WTC11 (cell line): Measurements from ENCODE around the gene CLPTM1L. TPM values are rescaled to one million over a fixed set of nuclear protein-coding genes. Genes with fewer than 3 reads are reported as not detected.

ENCODE experiments used
- ATF1 ChIP-seq: sonication (generic); formaldehyde crosslinking; IDR thresholded peaks from 2 replicates; pipeline ENCODE4 v1.8.1; 2023; ENCODE audit warnings: mild to moderate bottlenecking, moderate library complexity, missing genetic modification reagents
- CBFB ChIP-seq: sonication (generic); formaldehyde crosslinking; IDR thresholded peaks from 2 replicates; pipeline ENCODE4 v1.8.1; 2022; ENCODE audit warnings: mild to moderate bottlenecking, low read depth, missing genetic modification reagents
- ELF4 ChIP-seq: sonication (generic); formaldehyde crosslinking; IDR thresholded peaks from 2 replicates; pipeline ENCODE4 v1.8.1; 2022; ENCODE audit warnings: low read depth, mild to moderate bottlenecking, moderate library complexity, missing genetic modification reagents
- FOXK1 ChIP-seq: sonication (generic); formaldehyde crosslinking; IDR thresholded peaks from 2 replicates; pipeline ENCODE4 v1.8.0; 2022; ENCODE audit warnings: mild to moderate bottlenecking, moderate library complexity, missing genetic modification reagents
- NR1H2 ChIP-seq: sonication (generic); formaldehyde crosslinking; IDR thresholded peaks from 2 replicates; pipeline ENCODE4 v1.9.0; 2021; ENCODE audit warnings: mild to moderate bottlenecking, moderate library complexity, missing genetic modification reagents
- RELA ChIP-seq: sonication (generic); formaldehyde crosslinking; IDR thresholded peaks from 2 replicates; pipeline ENCODE4 v1.8.1; 2022; ENCODE audit warnings: missing genetic modification reagents, mild to moderate bottlenecking, borderline replicate concordance
- RORB ChIP-seq: fragments of 250-450 bp; sonication (Bioruptor Pico); IDR thresholded peaks from 2 replicates; pipeline ENCODE4 v1.9.0; 2021; ENCODE audit warnings: mild to moderate bottlenecking
- SOX15 ChIP-seq: fragments of 250-450 bp; sonication (Bioruptor Pico); IDR thresholded peaks from 2 replicates; pipeline ENCODE4 v1.9.0; 2021; ENCODE audit warnings: mild to moderate bottlenecking
- SP1 ChIP-seq: sonication (generic); formaldehyde crosslinking; conservative IDR thresholded peaks from 2 replicates; pipeline ENCODE4 v1.8.1; 2022; ENCODE audit warnings: missing genetic modification reagents
- TEAD4 ChIP-seq: sonication (generic); formaldehyde crosslinking; IDR thresholded peaks from 2 replicates; pipeline ENCODE4 v1.8.0; 2022; ENCODE audit warnings: mild to moderate bottlenecking, missing genetic modification reagents
- ZNF121 ChIP-seq: sonication (generic); formaldehyde crosslinking; IDR thresholded peaks from 2 replicates; pipeline ENCODE4 v1.8.0; 2023; ENCODE audit warnings: missing genetic modification reagents
- ZNF232 ChIP-seq: sonication (generic); formaldehyde crosslinking; IDR thresholded peaks from 2 replicates; pipeline ENCODE4 v1.8.0; 2022; ENCODE audit warnings: mild to moderate bottlenecking, missing genetic modification reagents
- ZNF416 ChIP-seq: fragments of 250-450 bp; sonication (Bioruptor Pico); IDR thresholded peaks from 2 replicates; pipeline ENCODE4 v1.9.0; 2021; ENCODE audit warnings: mild to moderate bottlenecking, inconsistent platforms
- ZNF423 ChIP-seq: fragments of 250-450 bp; sonication (Bioruptor Pico); IDR thresholded peaks from 2 replicates; pipeline ENCODE4 v2.1.2; 2022; ENCODE audit warnings: mild to moderate bottlenecking, moderate library complexity
- total RNA-seq: library from RNA; stranded (reverse); gene quantifications from 3 replicates; pipeline ENCODE4 v1.2.3, GENCODE V29; 2021
- TF ChIP-seq, protein P1 (sequence below): sonication (generic); formaldehyde crosslinking; conservative IDR thresholded peaks from 2 replicates; pipeline ENCODE4 v1.8.1; 2022; ENCODE audit warnings: mild to moderate bottlenecking, missing genetic modification reagents
- TF ChIP-seq, protein P2 (sequence below): sonication (generic); formaldehyde crosslinking; IDR thresholded peaks from 2 replicates; pipeline ENCODE4 v1.8.0; 2023; ENCODE audit warnings: missing genetic modification reagents, mild to moderate bottlenecking, borderline replicate concordance
- TF ChIP-seq, protein P3 (sequence below): sonication (generic); formaldehyde crosslinking; IDR thresholded peaks from 2 replicates; pipeline ENCODE4 v1.8.0; 2023; ENCODE audit warnings: missing genetic modification reagents
- TF ChIP-seq, protein P4 (sequence below): sonication (generic); formaldehyde crosslinking; IDR thresholded peaks from 2 replicates; pipeline ENCODE4 v1.8.1; 2022; ENCODE audit warnings: low read depth, mild to moderate bottlenecking, moderate library complexity, missing genetic modification reagents, borderline replicate concordance
- TF ChIP-seq, protein P5 (sequence below): sonication (generic); formaldehyde crosslinking; IDR thresholded peaks from 2 replicates; pipeline ENCODE4 v1.8.1; 2022; ENCODE audit warnings: missing genetic modification reagents, borderline replicate concordance
- TF ChIP-seq, protein P6 (sequence below): sonication (generic); formaldehyde crosslinking; IDR thresholded peaks from 2 replicates; pipeline ENCODE4 v1.8.0; 2022; ENCODE audit warnings: mild to moderate bottlenecking, missing genetic modification reagents
- TF ChIP-seq, protein P7 (sequence below): sonication (generic); formaldehyde crosslinking; IDR thresholded peaks from 2 replicates; pipeline ENCODE4 v1.8.1; 2023; ENCODE audit warnings: mild to moderate bottlenecking, missing genetic modification reagents, moderate library complexity
- TF ChIP-seq, protein P8 (sequence below): sonication (generic); formaldehyde crosslinking; IDR thresholded peaks from 2 replicates; pipeline ENCODE4 v1.8.1; 2023; ENCODE audit warnings: mild to moderate bottlenecking, missing genetic modification reagents, borderline replicate concordance
- TF ChIP-seq, protein P9 (sequence below): sonication (generic); formaldehyde crosslinking; IDR thresholded peaks from 2 replicates; pipeline ENCODE4 v1.8.1; 2022; ENCODE audit warnings: mild to moderate bottlenecking, missing genetic modification reagents, moderate library complexity, borderline replicate concordance

The CLPTM1L gene
- total RNA-seq, 1 experiment from 2014 or later: 92.8 TPM

DNA sequence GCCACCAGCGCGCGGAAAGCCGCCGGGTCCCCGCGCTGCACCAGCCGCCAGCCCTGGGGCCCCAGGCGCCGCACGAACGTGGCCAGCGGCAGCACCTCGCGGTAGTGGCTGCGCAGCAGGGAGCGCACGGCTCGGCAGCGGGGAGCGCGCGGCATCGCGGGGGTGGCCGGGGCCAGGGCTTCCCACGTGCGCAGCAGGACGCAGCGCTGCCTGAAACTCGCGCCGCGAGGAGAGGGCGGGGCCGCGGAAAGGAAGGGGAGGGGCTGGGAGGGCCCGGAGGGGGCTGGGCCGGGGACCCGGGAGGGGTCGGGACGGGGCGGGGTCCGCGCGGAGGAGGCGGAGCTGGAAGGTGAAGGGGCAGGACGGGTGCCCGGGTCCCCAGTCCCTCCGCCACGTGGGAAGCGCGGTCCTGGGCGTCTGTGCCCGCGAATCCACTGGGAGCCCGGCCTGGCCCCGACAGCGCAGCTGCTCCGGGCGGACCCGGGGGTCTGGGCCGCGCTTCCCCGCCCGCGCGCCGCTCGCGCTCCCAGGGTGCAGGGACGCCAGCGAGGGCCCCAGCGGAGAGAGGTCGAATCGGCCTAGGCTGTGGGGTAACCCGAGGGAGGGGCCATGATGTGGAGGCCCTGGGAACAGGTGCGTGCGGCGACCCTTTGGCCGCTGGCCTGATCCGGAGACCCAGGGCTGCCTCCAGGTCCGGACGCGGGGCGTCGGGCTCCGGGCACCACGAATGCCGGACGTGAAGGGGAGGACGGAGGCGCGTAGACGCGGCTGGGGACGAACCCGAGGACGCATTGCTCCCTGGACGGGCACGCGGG is 49.9 kb downstream of the CLPTM1L start, which contains the start of gene TERT (continued):
- TF ChIP-seq, protein P1, sequence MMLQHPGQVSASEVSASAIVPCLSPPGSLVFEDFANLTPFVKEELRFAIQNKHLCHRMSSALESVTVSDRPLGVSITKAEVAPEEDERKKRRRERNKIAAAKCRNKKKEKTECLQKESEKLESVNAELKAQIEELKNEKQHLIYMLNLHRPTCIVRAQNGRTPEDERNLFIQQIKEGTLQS: no peak
- no peak for TF ChIP-seq NR1H2 (CRISPR knock-in tag)
- TF ChIP-seq, protein P2, sequence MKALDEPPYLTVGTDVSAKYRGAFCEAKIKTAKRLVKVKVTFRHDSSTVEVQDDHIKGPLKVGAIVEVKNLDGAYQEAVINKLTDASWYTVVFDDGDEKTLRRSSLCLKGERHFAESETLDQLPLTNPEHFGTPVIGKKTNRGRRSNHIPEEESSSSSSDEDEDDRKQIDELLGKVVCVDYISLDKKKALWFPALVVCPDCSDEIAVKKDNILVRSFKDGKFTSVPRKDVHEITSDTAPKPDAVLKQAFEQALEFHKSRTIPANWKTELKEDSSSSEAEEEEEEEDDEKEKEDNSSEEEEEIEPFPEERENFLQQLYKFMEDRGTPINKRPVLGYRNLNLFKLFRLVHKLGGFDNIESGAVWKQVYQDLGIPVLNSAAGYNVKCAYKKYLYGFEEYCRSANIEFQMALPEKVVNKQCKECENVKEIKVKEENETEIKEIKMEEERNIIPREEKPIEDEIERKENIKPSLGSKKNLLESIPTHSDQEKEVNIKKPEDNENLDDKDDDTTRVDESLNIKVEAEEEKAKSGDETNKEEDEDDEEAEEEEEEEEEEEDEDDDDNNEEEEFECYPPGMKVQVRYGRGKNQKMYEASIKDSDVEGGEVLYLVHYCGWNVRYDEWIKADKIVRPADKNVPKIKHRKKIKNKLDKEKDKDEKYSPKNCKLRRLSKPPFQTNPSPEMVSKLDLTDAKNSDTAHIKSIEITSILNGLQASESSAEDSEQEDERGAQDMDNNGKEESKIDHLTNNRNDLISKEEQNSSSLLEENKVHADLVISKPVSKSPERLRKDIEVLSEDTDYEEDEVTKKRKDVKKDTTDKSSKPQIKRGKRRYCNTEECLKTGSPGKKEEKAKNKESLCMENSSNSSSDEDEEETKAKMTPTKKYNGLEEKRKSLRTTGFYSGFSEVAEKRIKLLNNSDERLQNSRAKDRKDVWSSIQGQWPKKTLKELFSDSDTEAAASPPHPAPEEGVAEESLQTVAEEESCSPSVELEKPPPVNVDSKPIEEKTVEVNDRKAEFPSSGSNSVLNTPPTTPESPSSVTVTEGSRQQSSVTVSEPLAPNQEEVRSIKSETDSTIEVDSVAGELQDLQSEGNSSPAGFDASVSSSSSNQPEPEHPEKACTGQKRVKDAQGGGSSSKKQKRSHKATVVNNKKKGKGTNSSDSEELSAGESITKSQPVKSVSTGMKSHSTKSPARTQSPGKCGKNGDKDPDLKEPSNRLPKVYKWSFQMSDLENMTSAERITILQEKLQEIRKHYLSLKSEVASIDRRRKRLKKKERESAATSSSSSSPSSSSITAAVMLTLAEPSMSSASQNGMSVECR (CRISPR knock-in tag): peak; percentile 15; the same call in 1 of the 2 replicates
- no peak for TF ChIP-seq SOX15 (CRISPR knock-in tag)
- TF ChIP-seq RELA (CRISPR knock-in tag): peak; percentile 40; the same call in 1 of the 2 replicates
- TF ChIP-seq, protein P3, sequence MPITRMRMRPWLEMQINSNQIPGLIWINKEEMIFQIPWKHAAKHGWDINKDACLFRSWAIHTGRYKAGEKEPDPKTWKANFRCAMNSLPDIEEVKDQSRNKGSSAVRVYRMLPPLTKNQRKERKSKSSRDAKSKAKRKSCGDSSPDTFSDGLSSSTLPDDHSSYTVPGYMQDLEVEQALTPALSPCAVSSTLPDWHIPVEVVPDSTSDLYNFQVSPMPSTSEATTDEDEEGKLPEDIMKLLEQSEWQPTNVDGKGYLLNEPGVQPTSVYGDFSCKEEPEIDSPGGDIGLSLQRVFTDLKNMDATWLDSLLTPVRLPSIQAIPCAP (CRISPR knock-in tag): no peak; the same call in 1 of the 2 replicates
- no peak; the same call in 1 of the 2 replicates for TF ChIP-seq FOXK1
- no peak for TF ChIP-seq RORB (CRISPR knock-in tag)
- TF ChIP-seq, protein P4, sequence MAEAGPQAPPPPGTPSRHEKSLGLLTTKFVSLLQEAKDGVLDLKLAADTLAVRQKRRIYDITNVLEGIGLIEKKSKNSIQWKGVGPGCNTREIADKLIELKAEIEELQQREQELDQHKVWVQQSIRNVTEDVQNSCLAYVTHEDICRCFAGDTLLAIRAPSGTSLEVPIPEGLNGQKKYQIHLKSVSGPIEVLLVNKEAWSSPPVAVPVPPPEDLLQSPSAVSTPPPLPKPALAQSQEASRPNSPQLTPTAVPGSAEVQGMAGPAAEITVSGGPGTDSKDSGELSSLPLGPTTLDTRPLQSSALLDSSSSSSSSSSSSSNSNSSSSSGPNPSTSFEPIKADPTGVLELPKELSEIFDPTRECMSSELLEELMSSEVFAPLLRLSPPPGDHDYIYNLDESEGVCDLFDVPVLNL (CRISPR knock-in tag): no peak; the same call in 1 of the 2 replicates
- TF ChIP-seq, protein P5, sequence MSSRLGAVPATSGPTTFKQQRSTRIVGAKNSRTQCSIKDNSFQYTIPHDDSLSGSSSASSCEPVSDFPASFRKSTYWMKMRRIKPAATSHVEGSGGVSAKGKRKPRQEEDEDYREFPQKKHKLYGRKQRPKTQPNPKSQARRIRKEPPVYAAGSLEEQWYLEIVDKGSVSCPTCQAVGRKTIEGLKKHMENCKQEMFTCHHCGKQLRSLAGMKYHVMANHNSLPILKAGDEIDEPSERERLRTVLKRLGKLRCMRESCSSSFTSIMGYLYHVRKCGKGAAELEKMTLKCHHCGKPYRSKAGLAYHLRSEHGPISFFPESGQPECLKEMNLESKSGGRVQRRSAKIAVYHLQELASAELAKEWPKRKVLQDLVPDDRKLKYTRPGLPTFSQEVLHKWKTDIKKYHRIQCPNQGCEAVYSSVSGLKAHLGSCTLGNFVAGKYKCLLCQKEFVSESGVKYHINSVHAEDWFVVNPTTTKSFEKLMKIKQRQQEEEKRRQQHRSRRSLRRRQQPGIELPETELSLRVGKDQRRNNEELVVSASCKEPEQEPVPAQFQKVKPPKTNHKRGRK: no peak
- TF ChIP-seq, protein P6, sequence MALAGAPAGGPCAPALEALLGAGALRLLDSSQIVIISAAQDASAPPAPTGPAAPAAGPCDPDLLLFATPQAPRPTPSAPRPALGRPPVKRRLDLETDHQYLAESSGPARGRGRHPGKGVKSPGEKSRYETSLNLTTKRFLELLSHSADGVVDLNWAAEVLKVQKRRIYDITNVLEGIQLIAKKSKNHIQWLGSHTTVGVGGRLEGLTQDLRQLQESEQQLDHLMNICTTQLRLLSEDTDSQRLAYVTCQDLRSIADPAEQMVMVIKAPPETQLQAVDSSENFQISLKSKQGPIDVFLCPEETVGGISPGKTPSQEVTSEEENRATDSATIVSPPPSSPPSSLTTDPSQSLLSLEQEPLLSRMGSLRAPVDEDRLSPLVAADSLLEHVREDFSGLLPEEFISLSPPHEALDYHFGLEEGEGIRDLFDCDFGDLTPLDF: no peak
- TF ChIP-seq, protein P7, sequence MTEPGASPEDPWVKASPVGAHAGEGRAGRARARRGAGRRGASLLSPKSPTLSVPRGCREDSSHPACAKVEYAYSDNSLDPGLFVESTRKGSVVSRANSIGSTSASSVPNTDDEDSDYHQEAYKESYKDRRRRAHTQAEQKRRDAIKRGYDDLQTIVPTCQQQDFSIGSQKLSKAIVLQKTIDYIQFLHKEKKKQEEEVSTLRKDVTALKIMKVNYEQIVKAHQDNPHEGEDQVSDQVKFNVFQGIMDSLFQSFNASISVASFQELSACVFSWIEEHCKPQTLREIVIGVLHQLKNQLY: no peak
- TF ChIP-seq ATF1 (CRISPR knock-in tag): no peak
- peak; percentile 86 for TF ChIP-seq CBFB (CRISPR knock-in tag)
- TF ChIP-seq ELF4 (CRISPR knock-in tag): no peak
- TF ChIP-seq TEAD4 (CRISPR knock-in tag): no peak
- TF ChIP-seq ZNF121 (CRISPR knock-in tag): no peak
- TF ChIP-seq, protein P8, sequence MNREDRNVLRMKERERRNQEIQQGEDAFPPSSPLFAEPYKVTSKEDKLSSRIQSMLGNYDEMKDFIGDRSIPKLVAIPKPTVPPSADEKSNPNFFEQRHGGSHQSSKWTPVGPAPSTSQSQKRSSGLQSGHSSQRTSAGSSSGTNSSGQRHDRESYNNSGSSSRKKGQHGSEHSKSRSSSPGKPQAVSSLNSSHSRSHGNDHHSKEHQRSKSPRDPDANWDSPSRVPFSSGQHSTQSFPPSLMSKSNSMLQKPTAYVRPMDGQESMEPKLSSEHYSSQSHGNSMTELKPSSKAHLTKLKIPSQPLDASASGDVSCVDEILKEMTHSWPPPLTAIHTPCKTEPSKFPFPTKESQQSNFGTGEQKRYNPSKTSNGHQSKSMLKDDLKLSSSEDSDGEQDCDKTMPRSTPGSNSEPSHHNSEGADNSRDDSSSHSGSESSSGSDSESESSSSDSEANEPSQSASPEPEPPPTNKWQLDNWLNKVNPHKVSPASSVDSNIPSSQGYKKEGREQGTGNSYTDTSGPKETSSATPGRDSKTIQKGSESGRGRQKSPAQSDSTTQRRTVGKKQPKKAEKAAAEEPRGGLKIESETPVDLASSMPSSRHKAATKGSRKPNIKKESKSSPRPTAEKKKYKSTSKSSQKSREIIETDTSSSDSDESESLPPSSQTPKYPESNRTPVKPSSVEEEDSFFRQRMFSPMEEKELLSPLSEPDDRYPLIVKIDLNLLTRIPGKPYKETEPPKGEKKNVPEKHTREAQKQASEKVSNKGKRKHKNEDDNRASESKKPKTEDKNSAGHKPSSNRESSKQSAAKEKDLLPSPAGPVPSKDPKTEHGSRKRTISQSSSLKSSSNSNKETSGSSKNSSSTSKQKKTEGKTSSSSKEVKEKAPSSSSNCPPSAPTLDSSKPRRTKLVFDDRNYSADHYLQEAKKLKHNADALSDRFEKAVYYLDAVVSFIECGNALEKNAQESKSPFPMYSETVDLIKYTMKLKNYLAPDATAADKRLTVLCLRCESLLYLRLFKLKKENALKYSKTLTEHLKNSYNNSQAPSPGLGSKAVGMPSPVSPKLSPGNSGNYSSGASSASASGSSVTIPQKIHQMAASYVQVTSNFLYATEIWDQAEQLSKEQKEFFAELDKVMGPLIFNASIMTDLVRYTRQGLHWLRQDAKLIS (CRISPR knock-in tag): no peak
- 0 out of 2 replicates have a peak, but pooled peaks have one; percentile 70 for TF ChIP-seq ZNF232
- TF ChIP-seq, protein P9, sequence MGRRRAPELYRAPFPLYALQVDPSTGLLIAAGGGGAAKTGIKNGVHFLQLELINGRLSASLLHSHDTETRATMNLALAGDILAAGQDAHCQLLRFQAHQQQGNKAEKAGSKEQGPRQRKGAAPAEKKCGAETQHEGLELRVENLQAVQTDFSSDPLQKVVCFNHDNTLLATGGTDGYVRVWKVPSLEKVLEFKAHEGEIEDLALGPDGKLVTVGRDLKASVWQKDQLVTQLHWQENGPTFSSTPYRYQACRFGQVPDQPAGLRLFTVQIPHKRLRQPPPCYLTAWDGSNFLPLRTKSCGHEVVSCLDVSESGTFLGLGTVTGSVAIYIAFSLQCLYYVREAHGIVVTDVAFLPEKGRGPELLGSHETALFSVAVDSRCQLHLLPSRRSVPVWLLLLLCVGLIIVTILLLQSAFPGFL: no peak
- TF ChIP-seq ZNF416 (CRISPR knock-in tag): no peak
- peak; percentile 44 for TF ChIP-seq ZNF423
- peak; percentile 63; the same call in 1 of the 2 replicates for TF ChIP-seq SP1 (CRISPR knock-in tag)
